NCI-H1417 treated with DMSO at 0.1 percent for 48 hours (cell line): ENCODE measurements around the gene PEDS1.
A peak's percentile ranks its signal among the peaks of the same experiment; 100 is the strongest.
"Not testable (repeated sequence)": the region's sequence is repeated elsewhere in the genome, so short reads cannot be mapped to it uniquely, and the experiment has no call there.

Experiments used
- DNase-seq: peaks from one replicate; lab custom pipeline; 2025; lab: John Stamatoyannopoulos, UW

Gene PEDS1

GRCh38 chr20:50153500-50154377, at the start of gene PEDS1:
PEDS1 (minus strand) TSS chr20:50153723; CDS start chr20:50153637, 86 bp downstream.
- peak; percentile 42 for DNase-seq

GRCh38 chr20:50202677-50203076, 49.2 kb upstream of the PEDS1 start:
- no peak for DNase-seq

- not testable (repeated sequence) for DNase-seq
These were observed 48.2 kb upstream of the PEDS1 start for GRCh38 chr20:50201710-50202109.

- no peak for DNase-seq
These were observed 47.1 kb upstream of the PEDS1 start for GRCh38 chr20:50200482-50201104.

- DNase-seq: no peak
These were observed 46.2 kb upstream of the PEDS1 start for GRCh38 chr20:50199703-50200102.

GRCh38 chr20:50198716-50199115, 45.2 kb upstream of the PEDS1 start:
- DNase-seq: no peak

GRCh38 chr20:50198180-50198666, 44.7 kb upstream of the PEDS1 start:
- DNase-seq: no peak

GRCh38 chr20:50197463-50198179, 44.1 kb upstream of the PEDS1 start:
- no peak for DNase-seq

GRCh38 chr20:50196896-50197295, 43.4 kb upstream of the PEDS1 start:
- DNase-seq: no peak

GRCh38 chr20:50196248-50196647, 42.7 kb upstream of the PEDS1 start:
- DNase-seq: no peak

- no peak for DNase-seq
These were observed 42.1 kb upstream of the PEDS1 start for GRCh38 chr20:50195524-50196120.

GRCh38 chr20:50194831-50195523, 41.5 kb upstream of the PEDS1 start:
- DNase-seq: no peak

GRCh38 chr20:50194422-50194830, 40.9 kb upstream of the PEDS1 start:
- no peak for DNase-seq

GRCh38 chr20:50193836-50194421, 40.4 kb upstream of the PEDS1 start:
- no peak for DNase-seq

GRCh38 chr20:50193199-50193835, 39.8 kb upstream of the PEDS1 start:
- DNase-seq: no peak

GRCh38 chr20:50192364-50193198, 39.1 kb upstream of the PEDS1 start:
- DNase-seq: peak; percentile 55

- no peak for DNase-seq
These were observed 38.2 kb upstream of the PEDS1 start for GRCh38 chr20:50191544-50192363.

GRCh38 chr20:50191065-50191543, 37.6 kb upstream of the PEDS1 start:
- DNase-seq: no peak
